Measurements from ENCODE around the gene PPFIA1.

PPFIA1 gene

GRCh38 chr11:70415191-70415590, 144.7 kb downstream of the PPFIA1 start:
- H3K27ac ChIP-seq = peak overlapping the region; percentile 47
- CTCF ChIA-PET = interaction anchor here (0.6 kb wide), 2 partner anchors 44 to 153 kb away, joined by 3 to 5 read pairs; no protein-coding TSS in a partner anchor

GRCh38 chr11:70415642-70416395, 145.3 kb downstream of the PPFIA1 start:
- H3K27ac ChIP-seq = peak overlapping the region; percentile 47
- POLR2A ChIA-PET (ENCODE audit: low non-redundant PET) = no interaction called here
- no peak for DNase-seq (ENCODE audit: low spot score)
- CTCF ChIA-PET = interaction anchor here (0.6 kb wide), 2 partner anchors 45 to 153 kb away, joined by 3 to 5 read pairs; no protein-coding TSS in a partner anchor
- no peak for TF ChIP-seq CTCF (conservative IDR thresholded peaks at IDR 0.05; ENCODE audit: low read depth)

More at GRCh38 chr11:70415191-70415590, 144.7 kb downstream of the PPFIA1 start:
- DNase-seq (ENCODE audit: low spot score) = no peak
- TF ChIP-seq CTCF (conservative IDR thresholded peaks at IDR 0.05; ENCODE audit: low read depth) = no peak
- POLR2A ChIA-PET (ENCODE audit: low non-redundant PET) = no interaction called here

- no peak overlapping the region for H3K27ac ChIP-seq
- POLR2A ChIA-PET (ENCODE audit: low non-redundant PET) = no interaction called here
- CTCF ChIA-PET = interaction anchor here (0.6 kb wide), 1 partner anchor 34 kb away, joined by 3 read pairs; no protein-coding TSS in a partner anchor
- no peak for DNase-seq (ENCODE audit: low spot score)
- no peak for TF ChIP-seq CTCF (conservative IDR thresholded peaks at IDR 0.05; ENCODE audit: low read depth)
These were observed 146.4 kb downstream of the PPFIA1 start for GRCh38 chr11:70416881-70417280.

GRCh38 chr11:70418130-70418529, 147.6 kb downstream of the PPFIA1 start:
- TF ChIP-seq CTCF (conservative IDR thresholded peaks at IDR 0.05; ENCODE audit: low read depth) = no peak
- H3K27ac ChIP-seq = no peak overlapping the region
- ChIA-PET CTCF (interaction anchor here (0.6 kb wide), 1 partner anchor 147 kb away, joined by 5 read pairs; no protein-coding TSS in a partner anchor), POLR2A (ENCODE audit: low non-redundant PET) (no interaction called here)
- no peak for DNase-seq (ENCODE audit: low spot score)

GRCh38 chr11:70419307-70420007, 149.0 kb downstream of the PPFIA1 start:
- POLR2A ChIA-PET (ENCODE audit: low non-redundant PET) = no interaction called here
- H3K27ac ChIP-seq = no peak overlapping the region
- CTCF ChIA-PET = no interaction called here
- no peak for DNase-seq (ENCODE audit: low spot score)
- TF ChIP-seq CTCF (conservative IDR thresholded peaks at IDR 0.05; ENCODE audit: low read depth) = no peak

- H3K27ac ChIP-seq = no peak overlapping the region
- no peak for TF ChIP-seq CTCF (conservative IDR thresholded peaks at IDR 0.05; ENCODE audit: low read depth)
- ChIA-PET POLR2A (ENCODE audit: low non-redundant PET) (no interaction called here), CTCF (no interaction called here)
- DNase-seq (ENCODE audit: low spot score) = no peak
These were observed 149.5 kb downstream of the PPFIA1 start for GRCh38 chr11:70420008-70420464.

Measured in RWPE1 (cell line).